Muscle layer of colon (tissue), 2 donors: Measurements from ENCODE around the gene OTOG.

Experiments used
- H3K27ac ChIP-seq: one replicate; pipeline ENCODE4 v1.7.0; 2013; ENCODE audit warnings: low read depth, mild to moderate bottlenecking, low read length, moderate library complexity
- H3K27me3 ChIP-seq, 2 donors: one replicate each; pipeline ENCODE4 v1.7.0; 2013; ENCODE audit warnings: low read length in 2 of 2, mild to moderate bottlenecking in 2 of 2; ENCODE audit not compliant: insufficient read depth in 2 of 2, control insufficient read depth in 1 of 2
- H3K36me3 ChIP-seq: one replicate; pipeline ENCODE4 v1.7.0; 2013; ENCODE audit warnings: mild to moderate bottlenecking, low read length; ENCODE audit not compliant: insufficient read depth
- H3K4me1 ChIP-seq: one replicate; pipeline ENCODE4 v1.7.0; 2013; ENCODE audit warnings: mild to moderate bottlenecking, low read length; ENCODE audit not compliant: insufficient read depth
- H3K4me3 ChIP-seq, 2 donors: one replicate each; pipeline ENCODE4 v1.7.0; 2013; ENCODE audit warnings: low read length in 2 of 2, low read depth in 1 of 2, mild to moderate bottlenecking in 1 of 2, moderate library complexity in 1 of 2
- H3K9ac ChIP-seq: one replicate; pipeline ENCODE4 v1.7.0; 2013; ENCODE audit warnings: low read length
- H3K9me3 ChIP-seq: one replicate; pipeline ENCODE4 v1.7.0; 2013; ENCODE audit warnings: mild to moderate bottlenecking, low read length
- donor health status: abdominal sarcoma.
- donor health status: Adenocarcinoma of cecum.

OTOG gene

GRCh38 chr11:17655682-17656081 is 108.6 kb downstream of the OTOG start:
- Histone ChIP-seq H3K4me3 (no peak overlapping the region), H3K36me3 (no peaks in the 10 kb centered on the region), H3K4me1 (no peaks in the 10 kb centered on the region), H3K9ac (no peak overlapping the region), H3K27ac (no peak overlapping the region), H3K27me3 (no peaks in the 10 kb centered on the region), H3K9me3 (peaks cover 12% of the 10 kb centered on the region)

GRCh38 chr11:17658211-17658610 is 111.2 kb downstream of the OTOG start:
- Histone ChIP-seq H3K27ac (no peak overlapping the region), H3K27me3 (no peaks in the 10 kb centered on the region), H3K36me3 (no peaks in the 10 kb centered on the region), H3K4me3 (no peak overlapping the region), H3K9ac (no peak overlapping the region), H3K9me3 (peaks cover 12% of the 10 kb centered on the region), H3K4me1 (no peaks in the 10 kb centered on the region)

- H3K36me3 ChIP-seq = no peaks in the 10 kb centered on the region
- H3K27me3 ChIP-seq = no peaks in the 10 kb centered on the region
- H3K4me3 ChIP-seq = no peak overlapping the region
Observed at GRCh38 chr11:17668166-17668565, 121.1 kb downstream of the OTOG start.

GRCh38 chr11:17672469-17672868 is 125.4 kb downstream of the OTOG start:
- Histone ChIP-seq H3K27ac (no peak overlapping the region), H3K4me3 (no peak overlapping the region), H3K9ac (no peak overlapping the region), H3K9me3 (peaks cover 5% of the 10 kb centered on the region), H3K4me1 (no peaks in the 10 kb centered on the region), H3K36me3 (no peaks in the 10 kb centered on the region), H3K27me3 (no peaks in the 10 kb centered on the region)

More at GRCh38 chr11:17668166-17668565, 121.1 kb downstream of the OTOG start:
- Histone ChIP-seq H3K27ac (no peak overlapping the region), H3K9me3 (no peaks in the 10 kb centered on the region), H3K4me1 (no peaks in the 10 kb centered on the region), H3K9ac (no peak overlapping the region)

- Histone ChIP-seq H3K9me3 (peaks cover 5% of the 10 kb centered on the region), H3K27me3 (no peaks in the 10 kb centered on the region), H3K4me3 (no peak overlapping the region), H3K4me1 (no peaks in the 10 kb centered on the region), H3K9ac (no peak overlapping the region), H3K27ac (no peak overlapping the region), H3K36me3 (no peaks in the 10 kb centered on the region)
Observed at GRCh38 chr11:17673951-17674350, 126.9 kb downstream of the OTOG start.

- no peaks in the 10 kb centered on the region for H3K9me3 ChIP-seq
- H3K27me3 ChIP-seq = no peaks in the 10 kb centered on the region
- H3K36me3 ChIP-seq = no peaks in the 10 kb centered on the region
- H3K9ac ChIP-seq = no peak overlapping the region
- no peaks in the 10 kb centered on the region for H3K4me1 ChIP-seq
- no peak overlapping the region for H3K27ac ChIP-seq
- H3K4me3 ChIP-seq = no peak overlapping the region
Observed at GRCh38 chr11:17682848-17683247, 135.8 kb downstream of the OTOG start.

- Histone ChIP-seq H3K9ac (no peak overlapping the region), H3K27ac (no peak overlapping the region)
Observed at GRCh38 chr11:17683377-17684161, 136.5 kb downstream of the OTOG start.

GRCh38 chr11:17684550-17684949 is 137.5 kb downstream of the OTOG start:
- Histone ChIP-seq H3K27me3 (no peaks in the 10 kb centered on the region), H3K9ac (no peak overlapping the region), H3K27ac (no peak overlapping the region), H3K36me3 (no peaks in the 10 kb centered on the region), H3K4me1 (no peaks in the 10 kb centered on the region), H3K4me3 (no peak overlapping the region), H3K9me3 (no peaks in the 10 kb centered on the region)

More at GRCh38 chr11:17683377-17684161, 136.5 kb downstream of the OTOG start:
- Histone ChIP-seq H3K4me1 (no peaks in the 10 kb centered on the region), H3K36me3 (no peaks in the 10 kb centered on the region), H3K9me3 (no peaks in the 10 kb centered on the region), H3K27me3 (no peaks in the 10 kb centered on the region), H3K4me3 (no peak overlapping the region)

GRCh38 chr11:17686231-17686980 is 139.3 kb downstream of the OTOG start:
- H3K4me1 ChIP-seq = no peaks in the 10 kb centered on the region
- no peaks in the 10 kb centered on the region for H3K27me3 ChIP-seq
- H3K36me3 ChIP-seq = no peaks in the 10 kb centered on the region
- no peak overlapping the region for H3K9ac ChIP-seq
- no peaks in the 10 kb centered on the region for H3K9me3 ChIP-seq
- no peak overlapping the region for H3K27ac ChIP-seq
- no peak overlapping the region for H3K4me3 ChIP-seq

- H3K9ac ChIP-seq = no peak overlapping the region
Observed at GRCh38 chr11:17687946-17688670, 141.0 kb downstream of the OTOG start.

GRCh38 chr11:17691550-17691949 is 144.5 kb downstream of the OTOG start:
- H3K9ac ChIP-seq = no peak overlapping the region
- H3K4me3 ChIP-seq = no peak overlapping the region
- no peaks in the 10 kb centered on the region for H3K9me3 ChIP-seq
- H3K27me3 ChIP-seq = peaks cover 0 to 24% of the 10 kb centered on the region in 2 donors
- H3K36me3 ChIP-seq = no peaks in the 10 kb centered on the region
- H3K4me1 ChIP-seq = no peaks in the 10 kb centered on the region
- no peak overlapping the region for H3K27ac ChIP-seq

More at GRCh38 chr11:17687946-17688670, 141.0 kb downstream of the OTOG start:
- no peaks in the 10 kb centered on the region for H3K9me3 ChIP-seq
- no peaks in the 10 kb centered on the region for H3K4me1 ChIP-seq
- no peaks in the 10 kb centered on the region for H3K27me3 ChIP-seq
- H3K27ac ChIP-seq = no peak overlapping the region
- H3K36me3 ChIP-seq = no peaks in the 10 kb centered on the region
- H3K4me3 ChIP-seq = no peak overlapping the region
